GM12872 (cell line): ENCODE measurements around the gene SNX21.

ENCODE experiments used
- TF ChIP-seq, protein P1 (sequence below): IDR thresholded peaks from 3 replicates; pipeline ENCODE4 v1.5.1; 2011; ENCODE audit warnings: low read depth, mild to moderate bottlenecking, low read length, moderate library complexity; ENCODE audit not compliant: insufficient read depth

The SNX21 gene

DNA sequence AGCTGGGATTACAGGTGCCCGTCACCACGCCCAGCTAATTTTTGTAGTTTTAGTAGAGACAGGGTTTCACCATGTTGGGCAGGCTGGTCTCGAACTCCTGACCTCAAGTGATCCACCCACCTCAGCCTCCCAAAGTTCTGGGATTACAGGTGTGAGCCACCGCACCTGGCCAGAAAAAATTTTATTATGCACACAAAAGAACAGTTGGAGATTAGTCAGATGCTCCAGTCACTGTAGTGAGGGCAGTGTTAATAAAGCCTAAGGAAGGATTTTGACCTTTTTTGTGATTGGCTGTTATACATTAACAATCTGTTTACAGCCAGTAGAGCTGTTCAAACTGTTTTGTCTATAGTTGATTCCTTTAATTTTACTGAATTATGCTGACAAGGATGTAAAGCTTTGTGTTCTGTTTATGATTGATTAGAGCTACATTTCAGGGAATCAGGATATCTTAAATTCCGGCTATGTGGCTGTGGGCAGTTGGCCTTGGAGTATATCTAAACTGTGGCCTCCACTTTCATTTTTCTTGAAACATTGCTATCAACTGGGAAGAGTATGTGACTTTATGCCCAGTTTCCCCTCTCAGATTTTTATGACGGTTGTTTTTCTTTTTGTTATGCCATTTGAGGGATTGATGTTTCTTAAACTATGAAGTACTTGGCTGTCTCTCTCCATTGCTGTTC lies 33.7 kb downstream of the SNX21 start:
- TF ChIP-seq, protein P1, sequence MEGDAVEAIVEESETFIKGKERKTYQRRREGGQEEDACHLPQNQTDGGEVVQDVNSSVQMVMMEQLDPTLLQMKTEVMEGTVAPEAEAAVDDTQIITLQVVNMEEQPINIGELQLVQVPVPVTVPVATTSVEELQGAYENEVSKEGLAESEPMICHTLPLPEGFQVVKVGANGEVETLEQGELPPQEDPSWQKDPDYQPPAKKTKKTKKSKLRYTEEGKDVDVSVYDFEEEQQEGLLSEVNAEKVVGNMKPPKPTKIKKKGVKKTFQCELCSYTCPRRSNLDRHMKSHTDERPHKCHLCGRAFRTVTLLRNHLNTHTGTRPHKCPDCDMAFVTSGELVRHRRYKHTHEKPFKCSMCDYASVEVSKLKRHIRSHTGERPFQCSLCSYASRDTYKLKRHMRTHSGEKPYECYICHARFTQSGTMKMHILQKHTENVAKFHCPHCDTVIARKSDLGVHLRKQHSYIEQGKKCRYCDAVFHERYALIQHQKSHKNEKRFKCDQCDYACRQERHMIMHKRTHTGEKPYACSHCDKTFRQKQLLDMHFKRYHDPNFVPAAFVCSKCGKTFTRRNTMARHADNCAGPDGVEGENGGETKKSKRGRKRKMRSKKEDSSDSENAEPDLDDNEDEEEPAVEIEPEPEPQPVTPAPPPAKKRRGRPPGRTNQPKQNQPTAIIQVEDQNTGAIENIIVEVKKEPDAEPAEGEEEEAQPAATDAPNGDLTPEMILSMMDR = no peak

- TF ChIP-seq, protein P1 = no peak
Observed at GRCh38 chr20:45867819-45868176, 34.2 kb downstream of the SNX21 start.

GRCh38 chr20:45872626-45873025 lies 39.0 kb downstream of the SNX21 start:
- TF ChIP-seq, protein P1 = no peak

DNA sequence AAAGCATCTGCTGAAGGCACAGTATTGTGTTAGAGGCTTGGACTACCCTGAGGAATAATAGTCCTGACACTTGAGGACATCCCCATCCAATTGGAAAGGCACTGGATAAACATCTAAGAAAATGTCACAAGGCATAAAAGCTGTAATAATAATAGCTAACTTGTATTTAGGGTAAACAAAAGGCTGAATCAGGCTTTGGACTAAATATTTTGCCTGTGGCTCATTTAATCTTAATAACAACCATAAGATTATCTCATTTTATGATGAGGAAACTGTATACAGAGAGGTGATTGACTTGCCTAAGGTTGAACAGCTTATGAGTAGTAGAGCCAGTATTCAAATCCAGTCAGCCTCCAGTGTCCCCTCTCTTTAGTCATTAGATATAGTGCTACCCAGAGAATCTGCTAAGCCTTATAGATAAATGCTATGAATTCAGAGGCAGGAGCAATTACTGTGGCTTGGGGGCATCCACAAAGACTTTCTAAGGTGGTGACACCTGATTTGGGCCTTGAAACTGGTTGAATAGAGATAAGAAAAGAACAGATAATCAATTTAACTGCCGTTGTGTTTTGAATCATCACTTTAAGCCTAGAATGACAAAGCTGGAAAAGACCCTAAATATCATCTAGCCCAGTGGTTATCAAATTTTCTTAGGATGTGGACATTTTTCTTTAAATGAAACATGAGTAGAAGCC lies 40.0 kb downstream of the SNX21 start:
- TF ChIP-seq, protein P1 = no peak

GRCh38 chr20:45874576-45874975 lies 41.0 kb downstream of the SNX21 start:
- TF ChIP-seq, protein P1 = no peak

DNA sequence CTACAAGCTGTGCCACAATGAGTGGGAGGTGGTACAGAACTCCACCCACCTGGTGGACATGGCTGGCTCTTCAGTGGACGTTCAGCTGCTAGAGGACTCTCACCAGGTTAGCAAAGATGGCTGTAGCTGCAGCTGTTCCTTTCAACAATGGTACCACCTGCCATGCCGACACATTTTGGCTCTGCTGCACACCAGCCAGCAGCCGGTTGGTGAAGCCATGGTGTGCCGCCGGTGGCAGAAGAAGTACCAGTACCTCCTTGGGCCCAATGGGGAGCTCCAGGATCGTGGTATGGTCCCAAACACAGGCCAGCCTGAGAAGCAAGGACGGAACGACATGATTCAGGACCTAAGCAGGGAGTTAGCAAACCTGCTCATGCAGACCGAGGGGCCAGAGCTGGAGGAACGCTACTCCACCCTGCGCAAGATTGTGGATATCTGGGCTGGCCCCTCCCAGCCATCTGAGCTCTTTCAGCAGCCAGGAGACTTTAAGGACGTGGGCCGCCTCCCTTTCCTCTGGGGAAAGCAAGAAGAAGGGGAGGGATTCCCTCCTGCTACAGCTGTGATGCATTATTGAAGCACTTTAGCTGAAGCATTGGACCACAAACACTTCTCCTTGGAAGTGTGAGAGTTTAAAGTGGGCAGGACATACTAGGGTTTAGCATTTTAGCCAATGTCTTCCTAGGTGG lies 44.6 kb downstream of the SNX21 start:
- TF ChIP-seq, protein P1 = no peak

- TF ChIP-seq, protein P1 = no peak
Observed at GRCh38 chr20:45880988-45881788, 47.6 kb downstream of the SNX21 start, which contains the start of gene ZSWIM1. ZSWIM1 (plus strand) TSS chr20:45881227; CDS start chr20:45882593, 1,366 bp downstream.
